H9 (cell line): ENCODE measurements around the gene SNAI3. TPM values are rescaled to one million over a fixed set of nuclear protein-coding genes. Genes with fewer than 3 reads are reported as not detected.

Experiments used
- DNase-seq: peaks from one replicate; pipeline ENCODE4 v3.0.0-alpha.2; 2017
- H2AFZ ChIP-seq: one replicate; pipeline ENCODE4 v1.6.1; 2013; ENCODE audit warnings: mild to moderate bottlenecking, low read length, control low read depth, moderate library complexity
- H2AK5ac ChIP-seq: 2 replicates; pipeline ENCODE4 v1.6.1; 2013; ENCODE audit warnings: low read length, control low read depth, mixed read lengths; ENCODE audit not compliant: insufficient read length
- H2BK120ac ChIP-seq: one replicate; pipeline ENCODE4 v1.6.1; 2013; ENCODE audit warnings: low read depth, mild to moderate bottlenecking, low read length, control low read depth, inconsistent platforms; ENCODE audit not compliant: poor library complexity, severe bottlenecking
- H2BK12ac ChIP-seq: 2 replicates; pipeline ENCODE4 v1.6.1; 2013; ENCODE audit warnings: low read length, control low read depth, mixed read lengths, low read depth; ENCODE audit not compliant: insufficient read length
- H2BK15ac ChIP-seq: 2 replicates; pipeline ENCODE4 v1.6.1; 2013; ENCODE audit warnings: low read depth, low read length, control low read depth
- H2BK20ac ChIP-seq: one replicate; pipeline ENCODE4 v1.6.1; 2013; ENCODE audit warnings: low read depth, mild to moderate bottlenecking, low read length, control low read depth, inconsistent platforms; ENCODE audit not compliant: poor library complexity, severe bottlenecking
- H2BK5ac ChIP-seq: 2 replicates; pipeline ENCODE4 v1.6.1; 2013; ENCODE audit warnings: low read length, control low read depth, mixed read lengths; ENCODE audit not compliant: insufficient read length
- H3K14ac ChIP-seq: 2 replicates; pipeline ENCODE4 v1.6.1; 2013; ENCODE audit warnings: low read length, control low read depth; ENCODE audit not compliant: insufficient read depth
- H3K18ac ChIP-seq: 2 replicates; pipeline ENCODE4 v1.6.1; 2013; ENCODE audit warnings: low read depth, mild to moderate bottlenecking, mixed read lengths, low read length, control low read depth; ENCODE audit not compliant: insufficient read length
- H3K23ac ChIP-seq: 2 replicates; pipeline ENCODE4 v1.6.1; 2013; ENCODE audit warnings: low read length, control low read depth, mixed read lengths, low read depth; ENCODE audit not compliant: insufficient read length
- H3K23me2 ChIP-seq: 2 replicates; pipeline ENCODE4 v1.6.1; 2013; ENCODE audit warnings: low read depth, mild to moderate bottlenecking, mixed read lengths, low read length, control low read depth; ENCODE audit not compliant: insufficient read length, poor library complexity, severe bottlenecking
- H3K27ac ChIP-seq: 2 replicates; pipeline ENCODE4 v1.5.1; 2013; ENCODE audit warnings: low read length, control low read depth, mixed read lengths, low read depth; ENCODE audit not compliant: insufficient read length
- H3K27me3 ChIP-seq: 2 replicates; pipeline ENCODE4 v1.6.1; 2013; ENCODE audit warnings: low read length, control low read depth, inconsistent platforms; ENCODE audit not compliant: insufficient read depth
- H3K4ac ChIP-seq: 2 replicates; pipeline ENCODE4 v1.6.1; 2013; ENCODE audit warnings: low read depth, mild to moderate bottlenecking, control low read depth, inconsistent platforms, low read length, moderate library complexity
- H3K4me1 ChIP-seq: 2 replicates; pipeline ENCODE4 v1.6.1; 2013; ENCODE audit warnings: low read length, control low read depth, inconsistent platforms; ENCODE audit not compliant: insufficient read depth
- H3K4me2 ChIP-seq: 2 replicates; pipeline ENCODE4 v1.6.1; 2013; ENCODE audit warnings: low read length, control low read depth, mixed read lengths; ENCODE audit not compliant: insufficient read length, insufficient read depth
- H3K56ac ChIP-seq: 2 replicates; pipeline ENCODE4 v1.6.1; 2013; ENCODE audit warnings: low read depth, mild to moderate bottlenecking, mixed read lengths, low read length, control low read depth; ENCODE audit not compliant: insufficient read length
- H3K79me1 ChIP-seq: 2 replicates; pipeline ENCODE4 v1.6.1; 2013; ENCODE audit warnings: low read depth, mild to moderate bottlenecking, moderate library complexity, low read length, control low read depth, inconsistent platforms; ENCODE audit not compliant: insufficient read depth, poor library complexity, severe bottlenecking
- H3K79me2 ChIP-seq: 2 replicates; pipeline ENCODE4 v1.6.1; 2013; ENCODE audit warnings: low read length, control low read depth, inconsistent platforms; ENCODE audit not compliant: insufficient read depth
- H3K9ac ChIP-seq: 2 replicates; pipeline ENCODE4 v1.6.1; 2013; ENCODE audit warnings: low read length, control low read depth, mixed read lengths; ENCODE audit not compliant: insufficient read length; ENCODE audit errors: extremely low read depth
- H3K9me3 ChIP-seq: one replicate; pipeline ENCODE4 v1.6.1; 2013; ENCODE audit warnings: low read depth, low read length, inconsistent platforms; ENCODE audit not compliant: control insufficient read depth
- H3T11ph ChIP-seq: one replicate; pipeline ENCODE4 v1.6.1; 2013; ENCODE audit warnings: mild to moderate bottlenecking, low read length, control low read depth, inconsistent platforms
- H4K20me1 ChIP-seq: one replicate; pipeline ENCODE4 v1.6.1; 2013; ENCODE audit not compliant: control insufficient read depth, insufficient read length, insufficient read depth
- H4K5ac ChIP-seq: 2 replicates; pipeline ENCODE4 v1.6.1; 2013; ENCODE audit warnings: low read depth, mild to moderate bottlenecking, mixed read lengths, low read length, control low read depth; ENCODE audit not compliant: insufficient read length
- H4K8ac ChIP-seq: replicated peaks from 2 replicates; pipeline ENCODE4 v1.6.1; 2013; ENCODE audit warnings: low read length, control low read depth, mixed read lengths, low read depth; ENCODE audit not compliant: insufficient read length
- H4K91ac ChIP-seq: 2 replicates; pipeline ENCODE4 v1.6.1; 2013; ENCODE audit warnings: low read depth, mild to moderate bottlenecking, moderate library complexity, mixed read lengths, low read length, control low read depth; ENCODE audit not compliant: insufficient read length
- H3K27ac Mint-ChIP-seq, 3 experiments: 2 replicates in 2 of 3; 3 replicates in 1 of 3; pipeline ENCODE4 v1.8.0; 2020 to 2021; ENCODE audit warnings: mixed read lengths in 3 of 3, mild to moderate bottlenecking in 1 of 3, moderate library complexity in 1 of 3
- H3K27me3 Mint-ChIP-seq: 2 replicates; pipeline ENCODE4 v1.8.0; 2021; ENCODE audit warnings: low read depth, mild to moderate bottlenecking, moderate library complexity, mixed read lengths
- H3K36me3 Mint-ChIP-seq, 3 experiments: 2 replicates in 2 of 3; 3 replicates in 1 of 3; pipeline ENCODE4 v1.8.0; 2020 to 2021; ENCODE audit warnings: low read depth in 3 of 3, mixed read lengths in 3 of 3; ENCODE audit not compliant: insufficient read depth in 1 of 3
- H3K4me1 Mint-ChIP-seq, 2 experiments: 2 replicates each; pipeline ENCODE4 v1.8.0; 2020; ENCODE audit warnings: mixed read lengths in 2 of 2
- H3K4me3 Mint-ChIP-seq, 2 experiments: 2 replicates in 1 of 2; 3 replicates in 1 of 2; pipeline ENCODE4 v1.8.0; 2020 to 2021; ENCODE audit warnings: mild to moderate bottlenecking in 2 of 2, mixed read lengths in 2 of 2, moderate library complexity in 1 of 2
- H3K9me3 Mint-ChIP-seq, 2 experiments: 2 replicates in 1 of 2; 3 replicates in 1 of 2; pipeline ENCODE4 v1.8.0; 2020; ENCODE audit warnings: mild to moderate bottlenecking in 2 of 2, mixed read lengths in 2 of 2, moderate library complexity in 1 of 2
- WGBS: extraction: QIAGEN DNeasy Blood & Tissue Kit; methylation state at CpG from one replicate; pipeline ENCODE4 v1.1.7; 2013; ENCODE audit warnings: missing lambda C conversion rate, low lambda C conversion rate, mixed read lengths; ENCODE audit not compliant: insufficient read length; ENCODE audit errors: extremely low coverage; 5-methylcytosine and 5-hydroxymethylcytosine counted together
- total RNA-seq: library from RNA; stranded (reverse); gene quantifications from 2 replicates; pipeline ENCODE4 v1.2.1, GENCODE V29; 2021
- TF ChIP-seq, protein P1 (sequence below): fragments of 200-600 bp; sonication (generic); conservative IDR thresholded peaks from 3 replicates; pipeline ENCODE4 v1.8.0; 2021; ENCODE audit warnings: antibody characterized with exemption, mild to moderate bottlenecking

SNAI3 gene
- total RNA-seq, 1 experiment from 2014 or later: 3.2 TPM

DNA sequence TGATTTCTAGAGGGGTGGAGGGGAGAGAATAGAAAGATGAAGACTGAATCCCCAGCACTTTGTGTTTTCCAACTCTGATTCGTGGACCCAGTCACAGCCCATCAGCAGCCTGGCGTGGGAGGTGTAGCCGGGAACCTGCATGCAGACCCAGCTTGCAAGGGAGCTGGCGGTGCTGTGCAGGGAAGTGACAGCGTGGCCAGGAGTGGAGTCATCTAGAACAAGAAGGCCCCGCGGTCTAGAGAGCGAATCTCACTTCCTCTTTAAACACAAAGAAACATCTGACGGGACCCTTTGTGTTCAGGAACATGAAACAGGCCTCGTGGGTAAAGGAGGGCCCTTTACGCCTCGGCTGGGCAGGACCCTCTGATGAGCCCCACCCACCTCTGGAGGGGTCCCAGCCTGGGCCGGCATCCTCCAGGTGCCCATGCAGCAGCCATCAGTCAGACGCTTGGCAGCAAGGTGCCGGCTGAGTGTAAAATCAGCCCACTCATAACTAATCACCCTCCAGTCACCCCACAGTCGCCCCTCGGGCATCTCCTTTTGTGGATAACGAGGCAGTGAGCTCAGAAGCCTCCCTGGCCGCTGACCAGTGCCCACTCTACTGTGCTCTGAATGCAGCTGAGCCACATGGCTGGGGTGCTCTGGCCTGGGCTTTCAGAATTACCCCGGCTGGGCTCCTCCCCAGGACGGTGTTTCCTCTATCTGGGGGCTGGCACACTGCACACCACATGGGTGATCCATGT is 4.4 kb downstream of the SNAI3 start:
- Histone ChIP-seq H3K4ac (no peak overlapping the region), H3K23me2 (peaks cover 12% of the 10 kb centered on the region), H3K4me2 (no peak overlapping the region), H3T11ph (no peak overlapping the region), H4K20me1 (no peaks in the 10 kb centered on the region), H2BK120ac (no peak overlapping the region), H2AK5ac (no peak overlapping the region), H2BK12ac (no peak overlapping the region), H3K23ac (no peak overlapping the region), H2AFZ (no peak overlapping the region), H3K9me3 (no peaks in the 10 kb centered on the region), H2BK20ac (no peak overlapping the region), H4K5ac (no peak overlapping the region), H2BK5ac (no peak overlapping the region), H3K27me3 (no peaks in the 10 kb centered on the region; the same call in 1 of the 2 replicates), H3K4me1 (no peaks in the 10 kb centered on the region), H3K79me1 (no peaks in the 10 kb centered on the region), H2BK15ac (no peak overlapping the region), H3K9ac (no peak overlapping the region), H4K8ac (no peak overlapping the region), H3K56ac (no peak overlapping the region), H3K18ac (no peak overlapping the region), H4K91ac (no peak overlapping the region), H3K14ac (no peak overlapping the region), H3K79me2 (no peaks in the 10 kb centered on the region), H3K27ac (no peak overlapping the region)
- peaks cover 0 to 2% (median 0%) of the 10 kb centered on the region in 3 experiments; a peak in 1 of 7 replicates for H3K36me3 Mint-ChIP-seq
- H3K9me3 Mint-ChIP-seq: no peaks in the 10 kb centered on the region
- no peak overlapping the region; a peak in 1 of 5 replicates for H3K4me3 Mint-ChIP-seq
- H3K27ac Mint-ChIP-seq: no peak overlapping the region; a peak in 1 of 7 replicates
- no CpG with 5 or more reads among the region's 21 CpGs for WGBS
- peaks cover 6% of the 10 kb centered on the region for H3K27me3 Mint-ChIP-seq
- H3K4me1 Mint-ChIP-seq: peaks cover 7 to 9% of the 10 kb centered on the region in 2 experiments; a peak in 3 of 4 replicates
- TF ChIP-seq, protein P1, sequence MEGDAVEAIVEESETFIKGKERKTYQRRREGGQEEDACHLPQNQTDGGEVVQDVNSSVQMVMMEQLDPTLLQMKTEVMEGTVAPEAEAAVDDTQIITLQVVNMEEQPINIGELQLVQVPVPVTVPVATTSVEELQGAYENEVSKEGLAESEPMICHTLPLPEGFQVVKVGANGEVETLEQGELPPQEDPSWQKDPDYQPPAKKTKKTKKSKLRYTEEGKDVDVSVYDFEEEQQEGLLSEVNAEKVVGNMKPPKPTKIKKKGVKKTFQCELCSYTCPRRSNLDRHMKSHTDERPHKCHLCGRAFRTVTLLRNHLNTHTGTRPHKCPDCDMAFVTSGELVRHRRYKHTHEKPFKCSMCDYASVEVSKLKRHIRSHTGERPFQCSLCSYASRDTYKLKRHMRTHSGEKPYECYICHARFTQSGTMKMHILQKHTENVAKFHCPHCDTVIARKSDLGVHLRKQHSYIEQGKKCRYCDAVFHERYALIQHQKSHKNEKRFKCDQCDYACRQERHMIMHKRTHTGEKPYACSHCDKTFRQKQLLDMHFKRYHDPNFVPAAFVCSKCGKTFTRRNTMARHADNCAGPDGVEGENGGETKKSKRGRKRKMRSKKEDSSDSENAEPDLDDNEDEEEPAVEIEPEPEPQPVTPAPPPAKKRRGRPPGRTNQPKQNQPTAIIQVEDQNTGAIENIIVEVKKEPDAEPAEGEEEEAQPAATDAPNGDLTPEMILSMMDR: no peak
- no peak for DNase-seq
